Fibroblast of lung (primary cell): ENCODE measurements around the gene PHF14.

Source experiments
- EZH2 ChIP-seq: IDR thresholded peaks from 2 replicates; pipeline ENCODE4 v1.5.1; 2012; ENCODE audit warnings: low read length, control low read depth, mild to moderate bottlenecking; ENCODE audit errors: missing control alignments
- TF ChIP-seq, protein P1 (sequence below), 2 donors: IDR thresholded peaks in 1 of 2; conservative IDR thresholded peaks in 1 of 2; 1 replicate in 1 of 2; 2 replicates in 1 of 2; pipeline ENCODE4 v1.5.1; 2011 to 2012; ENCODE audit warnings: low read length in 2 of 2, control low read depth in 1 of 2, inconsistent platforms in 1 of 2, low read depth in 1 of 2, mild to moderate bottlenecking in 1 of 2

DNA sequence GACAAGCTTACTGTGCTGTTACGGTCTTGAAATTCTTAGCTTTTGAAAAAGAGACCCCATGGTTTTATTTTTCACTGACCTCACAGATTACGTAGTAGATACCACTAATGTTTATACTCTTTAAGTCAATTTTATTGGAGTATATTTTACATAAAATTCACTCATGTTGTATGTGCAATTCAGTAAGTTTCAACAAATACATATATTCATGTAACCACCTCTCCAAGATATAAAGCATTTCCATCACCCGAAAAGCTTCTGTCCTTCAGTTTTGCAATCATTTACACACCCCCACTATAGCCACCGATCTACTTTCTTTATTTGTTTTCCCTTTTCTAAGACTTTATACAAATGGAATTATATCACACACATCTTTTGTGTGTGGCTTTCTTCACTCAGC lies 199.2 kb downstream of the PHF14 start:
- TF ChIP-seq, protein P1, sequence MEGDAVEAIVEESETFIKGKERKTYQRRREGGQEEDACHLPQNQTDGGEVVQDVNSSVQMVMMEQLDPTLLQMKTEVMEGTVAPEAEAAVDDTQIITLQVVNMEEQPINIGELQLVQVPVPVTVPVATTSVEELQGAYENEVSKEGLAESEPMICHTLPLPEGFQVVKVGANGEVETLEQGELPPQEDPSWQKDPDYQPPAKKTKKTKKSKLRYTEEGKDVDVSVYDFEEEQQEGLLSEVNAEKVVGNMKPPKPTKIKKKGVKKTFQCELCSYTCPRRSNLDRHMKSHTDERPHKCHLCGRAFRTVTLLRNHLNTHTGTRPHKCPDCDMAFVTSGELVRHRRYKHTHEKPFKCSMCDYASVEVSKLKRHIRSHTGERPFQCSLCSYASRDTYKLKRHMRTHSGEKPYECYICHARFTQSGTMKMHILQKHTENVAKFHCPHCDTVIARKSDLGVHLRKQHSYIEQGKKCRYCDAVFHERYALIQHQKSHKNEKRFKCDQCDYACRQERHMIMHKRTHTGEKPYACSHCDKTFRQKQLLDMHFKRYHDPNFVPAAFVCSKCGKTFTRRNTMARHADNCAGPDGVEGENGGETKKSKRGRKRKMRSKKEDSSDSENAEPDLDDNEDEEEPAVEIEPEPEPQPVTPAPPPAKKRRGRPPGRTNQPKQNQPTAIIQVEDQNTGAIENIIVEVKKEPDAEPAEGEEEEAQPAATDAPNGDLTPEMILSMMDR (conservative IDR thresholded peaks at IDR 0.05 in 1 of 2, IDR thresholded peaks at IDR 0.05 in 1 of 2; ENCODE audit: low read depth in 1 of 2, low read length in 2 of 2): no peak
- TF ChIP-seq EZH2: no peak
